Left hindlimb (tissue), 1 donor: ENCODE data around the gene BAIAP2L2.
"Not testable (repeated sequence)": the region's sequence is repeated elsewhere in the genome, so short reads cannot be mapped to it uniquely, and the experiment has no call there.

ENCODE experiments used
- DNase-seq: peaks from one replicate; pipeline ENCODE4 v3.0.0-alpha.2; 2018

BAIAP2L2 gene

GRCh38 chr22:38126928-38127668, 16.6 kb upstream of the BAIAP2L2 start:
- DNase-seq = no peak

DNA sequence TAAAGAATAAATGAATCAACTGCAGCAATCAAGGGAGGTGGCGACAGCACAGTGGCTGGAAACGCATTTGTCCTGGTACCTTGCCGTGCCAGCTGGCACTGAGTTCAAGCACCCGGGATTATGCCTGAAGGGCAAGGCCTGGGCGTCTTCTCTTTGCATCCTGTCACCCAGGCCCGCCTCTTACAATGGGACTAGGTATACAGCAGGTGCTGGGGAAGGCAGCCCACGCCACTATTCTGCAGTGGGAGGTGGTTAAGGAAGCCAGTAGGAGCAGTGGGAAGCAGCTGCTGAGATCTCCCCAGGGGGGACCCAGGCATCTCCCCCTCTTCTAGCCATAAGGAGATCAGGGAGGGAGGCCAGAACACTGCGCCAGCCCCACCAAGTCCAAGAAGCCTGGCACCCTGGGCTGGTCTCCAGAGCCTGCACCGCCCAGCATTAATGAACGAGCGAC, 15.3 kb upstream of the BAIAP2L2 start:
- DNase-seq = no peak

GRCh38 chr22:38125038-38125610, 14.6 kb upstream of the BAIAP2L2 start:
- no peak for DNase-seq

GRCh38 chr22:38124236-38124974, 13.9 kb upstream of the BAIAP2L2 start:
- no peak for DNase-seq

GRCh38 chr22:38122616-38123015, 12.1 kb upstream of the BAIAP2L2 start:
- no peak for DNase-seq

DNA sequence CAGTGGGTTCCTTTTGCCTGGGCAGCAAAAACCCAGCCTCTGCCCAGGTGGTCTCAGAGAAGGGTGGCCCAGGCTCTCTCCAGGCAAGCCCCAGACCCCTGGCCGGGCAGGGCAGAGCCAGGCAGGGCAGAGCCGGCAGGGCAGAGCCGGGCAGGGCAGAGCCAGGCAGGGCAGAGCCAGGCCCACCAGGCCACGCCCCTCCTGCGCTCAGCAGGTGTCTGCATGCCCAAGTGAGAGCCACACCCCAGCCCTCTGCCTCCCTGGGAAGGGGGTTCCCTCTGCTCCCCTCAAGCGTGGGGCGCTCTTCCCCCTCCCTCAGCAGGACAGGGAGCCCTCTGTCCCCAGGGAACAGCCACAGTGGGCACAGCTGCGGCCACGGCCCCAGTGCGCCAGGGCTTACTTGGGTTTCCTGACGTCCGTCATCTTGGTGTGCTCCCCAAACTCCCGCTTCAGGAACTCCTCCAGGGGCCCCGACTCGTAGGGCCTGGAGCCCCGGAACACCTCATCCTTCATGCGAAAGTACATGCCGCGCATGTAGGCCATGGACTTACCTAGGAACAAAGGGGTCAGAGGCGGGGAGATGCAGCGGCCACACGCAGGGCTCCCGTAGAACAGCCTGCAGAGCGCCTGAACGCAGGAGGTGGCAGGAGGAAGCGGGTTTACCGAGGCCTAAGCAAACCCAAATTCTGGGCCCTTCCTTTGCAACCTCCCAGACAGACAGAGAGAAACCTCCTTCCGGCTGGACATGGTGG, 10.1 kb upstream of the BAIAP2L2 start:
- no peak for DNase-seq

GRCh38 chr22:38118747-38119146, 8.3 kb upstream of the BAIAP2L2 start:
- not testable (repeated sequence) for DNase-seq

GRCh38 chr22:38118182-38118581, 7.7 kb upstream of the BAIAP2L2 start:
- no peak for DNase-seq

- DNase-seq = not testable (repeated sequence)
These were observed 7.1 kb upstream of the BAIAP2L2 start for GRCh38 chr22:38117556-38117955.

- no peak for DNase-seq
These were observed 5.1 kb upstream of the BAIAP2L2 start for GRCh38 chr22:38115423-38116205.

- DNase-seq = peak; percentile 83
These were observed 4.3 kb upstream of the BAIAP2L2 start for GRCh38 chr22:38114484-38115398.

- no peak for DNase-seq
These were observed 1.9 kb upstream of the BAIAP2L2 start for GRCh38 chr22:38112381-38112780.

DNA sequence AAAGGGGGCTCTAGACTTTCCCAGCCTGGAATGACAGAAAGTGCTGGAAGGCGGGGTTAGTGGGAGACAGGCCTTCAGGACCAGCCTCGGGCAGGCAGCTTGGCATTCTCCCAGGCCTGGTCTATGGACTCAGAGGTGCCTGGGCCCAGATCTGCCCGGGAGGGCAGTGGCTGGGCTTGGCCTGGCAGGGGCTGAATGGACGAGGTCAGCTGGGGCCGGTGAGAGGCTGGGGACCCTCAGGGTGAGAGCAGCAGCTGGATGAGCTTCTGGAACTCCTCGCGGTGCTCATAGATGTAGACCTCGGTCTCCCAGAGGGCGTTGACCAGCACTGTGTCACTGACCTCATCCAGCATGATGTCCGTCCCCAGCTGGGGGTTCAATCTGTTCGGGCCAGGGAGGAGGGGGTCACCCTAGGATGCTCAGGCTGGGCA, 1.5 kb upstream of the BAIAP2L2 start:
- DNase-seq = no peak

- no peak for DNase-seq
These were observed 674 bp upstream of the BAIAP2L2 start for GRCh38 chr22:38110863-38111852.

DNA sequence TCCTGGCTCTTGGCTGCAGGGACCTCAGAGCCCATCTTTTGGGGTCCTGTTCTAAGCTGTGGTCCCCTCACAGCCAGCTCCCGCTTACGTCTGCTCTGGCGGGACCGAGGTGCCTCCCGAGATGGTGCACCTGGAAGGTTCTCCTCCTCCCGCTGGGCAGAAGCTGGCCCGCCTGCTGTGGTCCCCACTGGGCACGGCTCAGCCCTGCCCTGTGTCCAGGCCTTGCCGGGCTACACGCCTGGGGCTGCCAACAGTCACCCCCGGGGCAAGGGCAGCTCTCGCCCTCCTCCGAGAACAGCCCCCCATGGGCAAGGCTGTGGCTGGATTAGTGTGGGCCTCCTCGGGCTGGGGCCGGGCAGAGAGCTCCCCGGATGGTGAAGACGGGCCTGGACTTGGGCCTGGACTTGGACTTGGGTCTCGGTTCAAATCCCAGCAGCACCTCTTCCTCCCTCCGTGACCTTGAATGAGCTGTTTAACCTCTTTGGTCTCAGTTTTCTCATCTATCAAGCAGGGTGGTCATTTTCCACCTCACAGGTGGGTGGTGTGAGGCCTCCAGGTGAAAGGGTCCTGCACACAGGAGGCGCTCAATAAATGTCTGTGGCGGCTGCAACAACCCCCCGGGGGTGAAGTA, 998 bp downstream of the BAIAP2L2 start:
- no peak for DNase-seq

DNA sequence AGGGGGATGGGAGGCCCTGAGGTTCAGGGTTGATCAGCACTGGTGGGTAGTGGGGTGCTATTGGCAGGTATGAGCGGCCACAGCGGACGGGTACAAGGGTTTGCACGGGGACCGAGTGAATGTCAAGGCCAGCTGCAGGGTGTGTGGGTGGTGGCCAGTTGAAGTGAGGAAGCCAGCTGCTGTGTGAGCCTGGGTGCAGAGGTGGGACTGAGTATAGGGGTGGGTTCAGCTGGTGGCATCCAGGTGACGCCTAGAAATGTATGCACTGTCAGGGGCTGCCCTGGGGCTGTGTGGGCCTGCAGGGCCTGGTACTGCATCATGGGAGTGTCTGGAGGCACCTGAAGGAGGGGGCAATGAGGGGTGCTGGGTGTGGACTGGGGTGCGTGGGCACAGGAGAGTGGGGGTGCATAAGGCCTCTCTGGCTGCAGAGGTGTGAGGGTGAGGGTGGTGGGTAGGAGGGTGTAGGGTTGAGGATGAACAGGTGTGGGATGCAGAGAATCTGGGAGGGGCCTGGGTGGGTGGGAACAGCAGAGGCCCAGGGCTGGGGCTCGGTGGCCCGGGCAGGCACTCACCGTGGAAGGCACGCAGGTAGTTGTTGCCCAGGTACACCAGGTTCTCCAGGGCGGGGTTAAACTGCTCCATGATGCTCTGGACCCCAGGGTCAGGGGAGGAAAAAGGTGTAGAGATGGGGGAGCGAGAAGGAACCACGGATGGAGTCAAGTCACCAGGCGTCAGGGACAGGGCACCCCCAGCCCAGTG, 1.7 kb downstream of the BAIAP2L2 start:
- DNase-seq = no peak

DNA sequence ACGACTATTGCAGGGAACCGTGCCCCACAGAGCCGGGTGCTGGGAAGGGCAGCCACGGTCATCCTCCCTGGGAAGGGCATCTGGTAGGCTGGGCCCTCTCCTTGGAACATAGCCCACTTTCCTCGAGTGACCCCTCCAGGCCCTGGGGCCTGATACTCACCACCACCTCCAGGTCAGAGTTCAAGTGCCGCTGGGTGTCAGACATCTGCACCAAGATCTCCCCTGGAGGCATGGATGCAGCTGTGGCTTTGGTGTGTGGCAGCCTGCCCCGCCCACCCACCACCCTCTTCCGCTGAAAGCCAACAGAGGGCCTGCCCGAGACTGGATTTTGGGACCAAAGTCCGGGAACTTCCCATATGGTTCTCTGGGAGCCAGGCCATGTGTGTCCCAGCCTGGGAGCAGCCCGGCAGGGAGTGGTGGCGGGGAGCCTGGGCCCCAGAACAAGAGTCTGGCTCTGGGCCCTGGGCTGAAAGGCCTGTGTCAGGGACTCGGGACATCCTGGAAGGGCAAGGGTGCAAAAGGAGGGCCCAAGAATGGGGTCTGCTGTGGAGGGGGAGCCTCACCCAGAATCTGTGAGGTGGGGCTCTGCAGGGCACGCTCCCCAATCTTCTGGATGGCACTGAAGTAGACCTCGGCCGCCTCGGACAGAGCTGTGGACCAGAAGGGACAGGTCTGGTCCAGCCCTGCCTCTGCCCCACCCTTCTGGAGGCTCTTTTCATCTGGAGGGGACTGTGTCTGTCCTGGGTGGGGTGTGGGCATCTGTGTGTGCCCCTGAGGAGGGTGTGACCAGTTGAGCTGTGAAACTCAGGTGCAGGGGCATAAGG, 2.6 kb downstream of the BAIAP2L2 start:
- no peak for DNase-seq
